H9 (cell line): ENCODE results near the gene PRAMEF12. TPM values are rescaled to one million over a fixed set of nuclear protein-coding genes. Genes with fewer than 3 reads are reported as not detected.

Experiments
- DNase-seq: peaks from one replicate; pipeline ENCODE4 v3.0.0-alpha.2; 2017
- H2AFZ ChIP-seq: one replicate; pipeline ENCODE4 v1.6.1; 2013; ENCODE audit warnings: mild to moderate bottlenecking, low read length, control low read depth, moderate library complexity
- H2AK5ac ChIP-seq: 2 replicates; pipeline ENCODE4 v1.6.1; 2013; ENCODE audit warnings: low read length, control low read depth, mixed read lengths; ENCODE audit not compliant: insufficient read length
- H2BK120ac ChIP-seq: one replicate; pipeline ENCODE4 v1.6.1; 2013; ENCODE audit warnings: low read depth, mild to moderate bottlenecking, low read length, control low read depth, inconsistent platforms; ENCODE audit not compliant: poor library complexity, severe bottlenecking
- H2BK12ac ChIP-seq: 2 replicates; pipeline ENCODE4 v1.6.1; 2013; ENCODE audit warnings: low read length, control low read depth, mixed read lengths, low read depth; ENCODE audit not compliant: insufficient read length
- H2BK15ac ChIP-seq: 2 replicates; pipeline ENCODE4 v1.6.1; 2013; ENCODE audit warnings: low read depth, low read length, control low read depth
- H2BK20ac ChIP-seq: one replicate; pipeline ENCODE4 v1.6.1; 2013; ENCODE audit warnings: low read depth, mild to moderate bottlenecking, low read length, control low read depth, inconsistent platforms; ENCODE audit not compliant: poor library complexity, severe bottlenecking
- H2BK5ac ChIP-seq: 2 replicates; pipeline ENCODE4 v1.6.1; 2013; ENCODE audit warnings: low read length, control low read depth, mixed read lengths; ENCODE audit not compliant: insufficient read length
- H3K14ac ChIP-seq: 2 replicates; pipeline ENCODE4 v1.6.1; 2013; ENCODE audit warnings: low read length, control low read depth; ENCODE audit not compliant: insufficient read depth
- H3K18ac ChIP-seq: 2 replicates; pipeline ENCODE4 v1.6.1; 2013; ENCODE audit warnings: low read depth, mild to moderate bottlenecking, mixed read lengths, low read length, control low read depth; ENCODE audit not compliant: insufficient read length
- H3K23ac ChIP-seq: 2 replicates; pipeline ENCODE4 v1.6.1; 2013; ENCODE audit warnings: low read length, control low read depth, mixed read lengths, low read depth; ENCODE audit not compliant: insufficient read length
- H3K23me2 ChIP-seq: 2 replicates; pipeline ENCODE4 v1.6.1; 2013; ENCODE audit warnings: low read depth, mild to moderate bottlenecking, mixed read lengths, low read length, control low read depth; ENCODE audit not compliant: insufficient read length, poor library complexity, severe bottlenecking
- H3K27ac ChIP-seq: 2 replicates; pipeline ENCODE4 v1.5.1; 2013; ENCODE audit warnings: low read length, control low read depth, mixed read lengths, low read depth; ENCODE audit not compliant: insufficient read length
- H3K27me3 ChIP-seq: 2 replicates; pipeline ENCODE4 v1.6.1; 2013; ENCODE audit warnings: low read length, control low read depth, inconsistent platforms; ENCODE audit not compliant: insufficient read depth
- H3K4ac ChIP-seq: 2 replicates; pipeline ENCODE4 v1.6.1; 2013; ENCODE audit warnings: low read depth, mild to moderate bottlenecking, control low read depth, inconsistent platforms, low read length, moderate library complexity
- H3K4me1 ChIP-seq: 2 replicates; pipeline ENCODE4 v1.6.1; 2013; ENCODE audit warnings: low read length, control low read depth, inconsistent platforms; ENCODE audit not compliant: insufficient read depth
- H3K4me2 ChIP-seq: 2 replicates; pipeline ENCODE4 v1.6.1; 2013; ENCODE audit warnings: low read length, control low read depth, mixed read lengths; ENCODE audit not compliant: insufficient read length, insufficient read depth
- H3K56ac ChIP-seq: 2 replicates; pipeline ENCODE4 v1.6.1; 2013; ENCODE audit warnings: low read depth, mild to moderate bottlenecking, mixed read lengths, low read length, control low read depth; ENCODE audit not compliant: insufficient read length
- H3K79me1 ChIP-seq: 2 replicates; pipeline ENCODE4 v1.6.1; 2013; ENCODE audit warnings: low read depth, mild to moderate bottlenecking, moderate library complexity, low read length, control low read depth, inconsistent platforms; ENCODE audit not compliant: insufficient read depth, poor library complexity, severe bottlenecking
- H3K79me2 ChIP-seq: 2 replicates; pipeline ENCODE4 v1.6.1; 2013; ENCODE audit warnings: low read length, control low read depth, inconsistent platforms; ENCODE audit not compliant: insufficient read depth
- H3K9ac ChIP-seq: 2 replicates; pipeline ENCODE4 v1.6.1; 2013; ENCODE audit warnings: low read length, control low read depth, mixed read lengths; ENCODE audit not compliant: insufficient read length; ENCODE audit errors: extremely low read depth
- H3K9me3 ChIP-seq: one replicate; pipeline ENCODE4 v1.6.1; 2013; ENCODE audit warnings: low read depth, low read length, inconsistent platforms; ENCODE audit not compliant: control insufficient read depth
- H3T11ph ChIP-seq: one replicate; pipeline ENCODE4 v1.6.1; 2013; ENCODE audit warnings: mild to moderate bottlenecking, low read length, control low read depth, inconsistent platforms
- H4K20me1 ChIP-seq: one replicate; pipeline ENCODE4 v1.6.1; 2013; ENCODE audit not compliant: control insufficient read depth, insufficient read length, insufficient read depth
- H4K5ac ChIP-seq: 2 replicates; pipeline ENCODE4 v1.6.1; 2013; ENCODE audit warnings: low read depth, mild to moderate bottlenecking, mixed read lengths, low read length, control low read depth; ENCODE audit not compliant: insufficient read length
- H4K8ac ChIP-seq: replicated peaks from 2 replicates; pipeline ENCODE4 v1.6.1; 2013; ENCODE audit warnings: low read length, control low read depth, mixed read lengths, low read depth; ENCODE audit not compliant: insufficient read length
- H4K91ac ChIP-seq: 2 replicates; pipeline ENCODE4 v1.6.1; 2013; ENCODE audit warnings: low read depth, mild to moderate bottlenecking, moderate library complexity, mixed read lengths, low read length, control low read depth; ENCODE audit not compliant: insufficient read length
- H3K27ac Mint-ChIP-seq, 3 experiments: 2 replicates in 2 of 3; 3 replicates in 1 of 3; pipeline ENCODE4 v1.8.0; 2020 to 2021; ENCODE audit warnings: mixed read lengths in 3 of 3, mild to moderate bottlenecking in 1 of 3, moderate library complexity in 1 of 3
- H3K27me3 Mint-ChIP-seq: 2 replicates; pipeline ENCODE4 v1.8.0; 2021; ENCODE audit warnings: low read depth, mild to moderate bottlenecking, moderate library complexity, mixed read lengths
- H3K36me3 Mint-ChIP-seq, 3 experiments: 2 replicates in 2 of 3; 3 replicates in 1 of 3; pipeline ENCODE4 v1.8.0; 2020 to 2021; ENCODE audit warnings: low read depth in 3 of 3, mixed read lengths in 3 of 3; ENCODE audit not compliant: insufficient read depth in 1 of 3
- H3K4me1 Mint-ChIP-seq, 2 experiments: 2 replicates each; pipeline ENCODE4 v1.8.0; 2020; ENCODE audit warnings: mixed read lengths in 2 of 2
- H3K4me3 Mint-ChIP-seq, 2 experiments: 2 replicates in 1 of 2; 3 replicates in 1 of 2; pipeline ENCODE4 v1.8.0; 2020 to 2021; ENCODE audit warnings: mild to moderate bottlenecking in 2 of 2, mixed read lengths in 2 of 2, moderate library complexity in 1 of 2
- H3K9me3 Mint-ChIP-seq, 2 experiments: 2 replicates in 1 of 2; 3 replicates in 1 of 2; pipeline ENCODE4 v1.8.0; 2020; ENCODE audit warnings: mild to moderate bottlenecking in 2 of 2, mixed read lengths in 2 of 2, moderate library complexity in 1 of 2
- CTCF ChIP-seq: fragments of 200-600 bp; sonication (generic); conservative IDR thresholded peaks from 3 replicates; pipeline ENCODE4 v1.8.0; 2021; ENCODE audit warnings: antibody characterized with exemption, mild to moderate bottlenecking
- WGBS: extraction: QIAGEN DNeasy Blood & Tissue Kit; methylation state at CpG from one replicate; pipeline ENCODE4 v1.1.7; 2013; ENCODE audit warnings: missing lambda C conversion rate, low lambda C conversion rate, mixed read lengths; ENCODE audit not compliant: insufficient read length; ENCODE audit errors: extremely low coverage; 5-methylcytosine and 5-hydroxymethylcytosine counted together
- total RNA-seq: library from RNA; stranded (reverse); gene quantifications from 2 replicates; pipeline ENCODE4 v1.2.1, GENCODE V29; 2021

PRAMEF12 gene
- total RNA-seq, 1 experiment from 2014 or later, result not detected

GRCh38 chr1:12771186-12771585 lies 2.4 kb upstream of the PRAMEF12 start:
- no peaks in the 10 kb centered on the region for H3K23me2 ChIP-seq
- no peak for DNase-seq
- no peak overlapping the region for H2AFZ ChIP-seq
- no peak overlapping the region for H3K14ac ChIP-seq
- H3K79me1 ChIP-seq, result no peaks in the 10 kb centered on the region
- H2BK5ac ChIP-seq, result no peak overlapping the region
- no peak overlapping the region for H2BK15ac ChIP-seq
- H3K18ac ChIP-seq, result no peak overlapping the region
- H3K56ac ChIP-seq, result no peak overlapping the region
- H4K20me1 ChIP-seq, result no peaks in the 10 kb centered on the region
- no peaks in the 10 kb centered on the region for H3K36me3 Mint-ChIP-seq
- no peaks in the 10 kb centered on the region for H3K4me1 Mint-ChIP-seq
- H3K4ac ChIP-seq, result no peak overlapping the region
- H2BK120ac ChIP-seq, result no peak overlapping the region
- no peak overlapping the region for H4K91ac ChIP-seq
- no peak overlapping the region for H3K27ac ChIP-seq
- no peaks in the 10 kb centered on the region for H3K27me3 ChIP-seq
- H2BK12ac ChIP-seq, result no peak overlapping the region
- H3T11ph ChIP-seq, result no peak overlapping the region
- H3K4me2 ChIP-seq, result no peak overlapping the region
- H3K23ac ChIP-seq, result no peak overlapping the region
- no peaks in the 10 kb centered on the region for H3K4me1 ChIP-seq
- H3K27ac Mint-ChIP-seq, result no peak overlapping the region
- H3K79me2 ChIP-seq, result 0 out of 2 replicates have a peak, but pooled peaks cover 2% of the 10 kb centered on the region
- H3K4me3 Mint-ChIP-seq, result no peak overlapping the region
- H4K5ac ChIP-seq, result no peak overlapping the region
- H3K9me3 Mint-ChIP-seq, result peaks cover 0 to 4% of the 10 kb centered on the region in 2 experiments; a peak in 4 of 5 replicates
- H2AK5ac ChIP-seq, result no peak overlapping the region
- no peaks in the 10 kb centered on the region for H3K9me3 ChIP-seq
- H3K27me3 Mint-ChIP-seq, result peaks cover 13% of the 10 kb centered on the region
- WGBS, result no CpG with 5 or more reads among the region's 5 CpGs
- no peak overlapping the region for H2BK20ac ChIP-seq
- TF ChIP-seq CTCF, result no peak
- H3K9ac ChIP-seq, result no peak overlapping the region
- H4K8ac ChIP-seq, result no peak overlapping the region
